BE2C (cell line): ENCODE results near the gene NRL.

ENCODE experiments used
- DNase-seq: peaks from one replicate; pipeline ENCODE4 v3.0.0-alpha.2; 2020
- H3K27me3 ChIP-seq: fragments of 250-450 bp; sonication (Bioruptor Pico); 2 replicates; pipeline ENCODE4 v1.5.1; 2020; ENCODE audit warnings: mild to moderate bottlenecking
- H3K36me3 ChIP-seq: fragments of 250-450 bp; sonication (Bioruptor Pico); 2 replicates; pipeline ENCODE4 v1.5.1; 2020; ENCODE audit warnings: mild to moderate bottlenecking
- H3K4me1 ChIP-seq: fragments of 250-450 bp; sonication (Bioruptor Pico); 2 replicates; pipeline ENCODE4 v1.5.1; 2020
- H3K4me3 ChIP-seq: 2 replicates; pipeline ENCODE4 v1.5.1; 2011; ENCODE audit warnings: low read depth, low read length
- H3K9me3 ChIP-seq: fragments of 250-450 bp; sonication (Bioruptor Pico); 2 replicates; pipeline ENCODE4 v1.5.1; 2020
- TF ChIP-seq, protein P1 (sequence below): IDR thresholded peaks from 2 replicates; pipeline ENCODE4 v1.5.1; 2012; ENCODE audit warnings: mild to moderate bottlenecking, low read depth, low read length

Gene NRL

GRCh38 chr14:24077086-24077485 lies 37.7 kb downstream of the NRL start:
- TF ChIP-seq, protein P1, sequence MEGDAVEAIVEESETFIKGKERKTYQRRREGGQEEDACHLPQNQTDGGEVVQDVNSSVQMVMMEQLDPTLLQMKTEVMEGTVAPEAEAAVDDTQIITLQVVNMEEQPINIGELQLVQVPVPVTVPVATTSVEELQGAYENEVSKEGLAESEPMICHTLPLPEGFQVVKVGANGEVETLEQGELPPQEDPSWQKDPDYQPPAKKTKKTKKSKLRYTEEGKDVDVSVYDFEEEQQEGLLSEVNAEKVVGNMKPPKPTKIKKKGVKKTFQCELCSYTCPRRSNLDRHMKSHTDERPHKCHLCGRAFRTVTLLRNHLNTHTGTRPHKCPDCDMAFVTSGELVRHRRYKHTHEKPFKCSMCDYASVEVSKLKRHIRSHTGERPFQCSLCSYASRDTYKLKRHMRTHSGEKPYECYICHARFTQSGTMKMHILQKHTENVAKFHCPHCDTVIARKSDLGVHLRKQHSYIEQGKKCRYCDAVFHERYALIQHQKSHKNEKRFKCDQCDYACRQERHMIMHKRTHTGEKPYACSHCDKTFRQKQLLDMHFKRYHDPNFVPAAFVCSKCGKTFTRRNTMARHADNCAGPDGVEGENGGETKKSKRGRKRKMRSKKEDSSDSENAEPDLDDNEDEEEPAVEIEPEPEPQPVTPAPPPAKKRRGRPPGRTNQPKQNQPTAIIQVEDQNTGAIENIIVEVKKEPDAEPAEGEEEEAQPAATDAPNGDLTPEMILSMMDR: no peak
- peaks cover 17% of the 10 kb centered on the region for H3K4me1 ChIP-seq
- DNase-seq: no peak
- H3K4me3 ChIP-seq: no peak overlapping the region
- H3K9me3 ChIP-seq: no peaks in the 10 kb centered on the region
- H3K36me3 ChIP-seq: no peaks in the 10 kb centered on the region
- H3K27me3 ChIP-seq: no peaks in the 10 kb centered on the region

GRCh38 chr14:24076302-24076601 lies 38.5 kb downstream of the NRL start:
- H3K9me3 ChIP-seq: no peaks in the 10 kb centered on the region
- peaks cover 17% of the 10 kb centered on the region for H3K4me1 ChIP-seq
- TF ChIP-seq, protein P1: no peak
- H3K4me3 ChIP-seq: no peak overlapping the region
- H3K36me3 ChIP-seq: no peaks in the 10 kb centered on the region
- no peaks in the 10 kb centered on the region for H3K27me3 ChIP-seq
- DNase-seq: no peak

DNA sequence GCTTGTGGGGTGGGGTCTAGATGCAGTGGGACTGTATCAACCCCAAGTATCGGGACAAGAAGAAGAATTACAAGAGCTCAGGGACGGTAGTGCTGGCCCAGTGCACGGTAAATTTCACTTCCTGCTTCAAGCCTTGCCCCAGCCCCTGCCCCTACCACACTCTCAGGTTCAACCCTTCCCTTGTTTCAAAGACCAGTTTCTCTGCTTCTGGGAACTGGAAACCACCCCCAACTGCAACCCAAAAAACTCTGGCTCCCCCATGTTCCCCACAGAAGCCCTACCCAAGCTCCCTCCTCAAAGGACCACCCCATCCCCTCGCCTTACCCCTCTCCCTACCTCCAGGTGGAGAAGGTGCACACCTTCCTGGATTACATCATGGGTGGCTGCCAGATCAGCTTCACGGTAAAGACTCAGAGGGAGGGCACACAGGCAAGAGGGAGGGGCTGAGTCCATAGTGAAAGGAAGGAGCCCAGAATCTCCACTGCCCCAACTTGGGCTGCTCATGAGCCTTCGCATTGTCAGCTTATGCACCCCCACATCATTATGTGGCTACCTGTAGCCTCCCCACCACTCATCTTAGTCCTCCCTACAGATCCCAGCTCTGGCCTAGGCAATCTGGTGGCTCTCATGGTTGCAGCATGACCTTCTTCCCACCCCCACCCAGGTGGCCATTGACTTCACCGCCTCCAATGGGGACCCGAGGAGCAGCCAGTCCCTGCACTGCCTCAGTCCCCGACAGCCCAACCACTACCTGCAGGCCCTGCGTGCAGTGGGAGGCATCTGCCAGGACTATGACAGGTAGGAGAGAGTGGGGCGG lies 39.1 kb downstream of the NRL start:
- TF ChIP-seq, protein P1: no peak
- no peak overlapping the region for H3K4me3 ChIP-seq
- H3K36me3 ChIP-seq: no peaks in the 10 kb centered on the region
- DNase-seq: no peak
- peaks cover 15% of the 10 kb centered on the region for H3K4me1 ChIP-seq
- H3K27me3 ChIP-seq: no peaks in the 10 kb centered on the region
- no peaks in the 10 kb centered on the region for H3K9me3 ChIP-seq

DNA sequence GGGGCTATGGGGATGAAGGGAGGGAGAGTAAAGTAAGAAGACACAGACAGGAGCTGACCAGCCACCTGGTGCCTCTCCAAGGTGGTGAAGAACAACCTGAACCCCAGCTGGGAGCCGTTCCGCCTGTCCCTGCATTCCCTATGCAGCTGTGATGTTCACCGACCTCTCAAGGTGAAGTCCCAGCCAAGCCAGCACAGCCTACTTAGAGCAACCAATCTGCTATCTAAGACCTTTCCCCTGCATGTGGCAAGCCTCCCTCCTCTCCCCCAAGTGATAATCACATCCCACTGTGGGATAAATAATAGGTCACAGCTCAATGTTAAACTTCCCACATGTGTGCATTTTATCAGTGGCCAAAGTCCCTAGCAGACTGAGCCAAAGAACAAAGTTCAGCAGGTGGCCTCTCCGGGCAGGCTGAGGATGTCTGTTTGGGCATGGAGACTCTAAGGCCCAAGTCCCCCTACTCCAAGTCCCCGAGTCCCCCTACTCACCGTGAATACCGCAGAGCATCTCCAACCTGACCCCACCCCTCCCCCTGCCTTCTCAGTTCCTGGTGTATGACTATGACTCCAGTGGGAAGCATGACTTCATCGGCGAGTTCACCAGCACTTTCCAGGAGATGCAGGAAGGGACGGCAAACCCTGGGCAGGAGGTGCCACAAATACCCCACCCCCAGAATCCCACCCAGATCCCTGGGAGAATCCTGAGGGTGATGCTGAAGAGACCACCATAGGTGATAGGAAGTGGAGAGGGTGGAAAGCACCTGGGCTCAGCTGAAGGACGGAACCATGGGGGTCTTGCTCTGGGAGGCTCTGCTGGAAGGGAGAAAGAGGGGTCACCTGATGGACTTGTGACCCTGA lies 39.9 kb downstream of the NRL start:
- no peak overlapping the region for H3K4me3 ChIP-seq
- TF ChIP-seq, protein P1: no peak
- no peaks in the 10 kb centered on the region for H3K9me3 ChIP-seq
- H3K4me1 ChIP-seq: peaks cover 8% of the 10 kb centered on the region
- no peaks in the 10 kb centered on the region for H3K36me3 ChIP-seq
- no peak for DNase-seq
- no peaks in the 10 kb centered on the region for H3K27me3 ChIP-seq

DNA sequence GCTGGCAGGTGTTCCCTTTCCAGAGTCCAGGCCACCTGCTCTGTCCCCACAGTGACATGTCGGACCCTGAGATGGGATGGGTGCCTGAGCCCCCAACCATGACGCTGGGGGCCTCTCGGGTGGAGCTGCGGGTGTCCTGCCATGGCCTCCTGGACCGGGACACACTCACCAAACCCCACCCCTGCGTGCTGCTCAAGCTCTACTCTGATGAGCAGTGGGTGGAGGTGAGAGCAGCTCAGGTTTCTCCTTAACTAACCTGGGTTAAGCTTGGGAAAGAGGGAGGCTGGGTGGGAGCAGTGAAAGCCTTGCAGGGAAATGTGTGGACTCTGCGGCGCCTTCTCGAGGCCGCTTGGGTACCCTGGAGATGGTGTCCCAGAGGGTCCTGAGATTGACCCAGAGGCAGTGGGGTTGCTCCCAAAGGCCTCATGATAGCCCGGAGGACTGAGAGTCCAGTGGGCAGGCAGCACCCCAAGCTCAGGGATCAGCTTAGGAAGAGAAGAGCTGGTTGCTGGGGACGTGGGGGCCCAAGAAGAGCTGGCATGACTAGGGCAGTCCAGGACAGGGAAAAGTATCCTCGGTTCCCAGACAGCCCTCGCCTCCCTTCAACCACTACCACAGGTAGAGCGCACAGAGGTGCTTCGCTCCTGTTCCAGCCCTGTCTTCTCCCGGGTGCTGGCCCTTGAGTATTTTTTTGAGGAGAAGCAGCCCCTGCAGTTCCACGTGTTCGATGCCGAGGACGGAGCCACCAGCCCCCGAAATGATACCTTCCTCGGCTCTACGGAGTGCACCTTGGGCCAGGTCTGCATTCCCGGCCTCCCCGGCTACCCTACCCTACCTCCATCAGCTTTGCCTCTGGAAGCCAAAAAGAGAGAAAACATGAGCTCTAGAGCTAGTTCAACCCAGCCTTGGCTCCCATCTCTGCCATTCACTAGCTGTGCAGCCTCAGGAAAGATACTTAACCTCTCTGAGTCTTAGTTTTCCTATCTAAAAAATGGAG lies 41.6 kb downstream of the NRL start:
- DNase-seq: no peak
- Histone ChIP-seq H3K27me3 (no peaks in the 10 kb centered on the region), H3K36me3 (no peaks in the 10 kb centered on the region), H3K4me3 (no peak overlapping the region), H3K9me3 (no peaks in the 10 kb centered on the region), H3K4me1 (no peaks in the 10 kb centered on the region)
- TF ChIP-seq, protein P1: no peak
